CD14-positive monocyte (primary cell): ENCODE data around the gene SETBP1. TPM values are rescaled to one million over a fixed set of nuclear protein-coding genes. Genes with fewer than 3 reads are reported as not detected.

Source experiments
- DNase-seq, 3 donors: peaks; one replicate each; pipeline ENCODE4 v3.0.0-alpha.2; 2011 to 2022
- H2AFZ ChIP-seq: 2 replicates; pipeline ENCODE4 v1.6.0; 2012; ENCODE audit warnings: mild to moderate bottlenecking, low read depth, low read length, inconsistent platforms; ENCODE audit not compliant: insufficient read depth, poor library complexity, severe bottlenecking
- H3K27ac ChIP-seq, 2 donors: 1 replicate in 1 of 2; 2 replicates in 1 of 2; pipeline ENCODE4 v1.5.1; 2012 to 2013; ENCODE audit warnings: low read length in 2 of 2, control low read depth in 1 of 2, inconsistent platforms in 1 of 2, low read depth in 1 of 2, mild to moderate bottlenecking in 1 of 2
- H3K27me3 ChIP-seq, 2 donors: one replicate each; pipeline versions ENCODE4 v1.6.0 to v1.6.1; 2011 to 2013; ENCODE audit warnings: low read length in 2 of 2; ENCODE audit not compliant: control insufficient read depth in 2 of 2, insufficient read depth in 2 of 2
- H3K36me3 ChIP-seq, 2 donors: replicated peaks in 1 of 2; 1 replicate in 1 of 2; 2 replicates in 1 of 2; pipeline versions ENCODE4 v1.5.1 to v1.6.1; 2012 to 2013; ENCODE audit warnings: low read length in 2 of 2, control low read depth in 1 of 2, inconsistent platforms in 1 of 2, mild to moderate bottlenecking in 1 of 2; ENCODE audit not compliant: insufficient read depth in 2 of 2, control insufficient read depth in 1 of 2
- H3K4me1 ChIP-seq, 2 donors: 1 replicate in 1 of 2; 2 replicates in 1 of 2; pipeline versions ENCODE4 v1.5.1 to v1.6.1; 2012 to 2013; ENCODE audit warnings: low read length in 2 of 2, control low read depth in 1 of 2, inconsistent platforms in 1 of 2, mild to moderate bottlenecking in 1 of 2, moderate library complexity in 1 of 2; ENCODE audit not compliant: insufficient read depth in 2 of 2, control insufficient read depth in 1 of 2
- H3K4me2 ChIP-seq: replicated peaks from 2 replicates; pipeline ENCODE3; 2012; ENCODE audit warnings: low read length, moderate library complexity, mild to moderate bottlenecking; ENCODE audit not compliant: poor library complexity, severe bottlenecking; ENCODE audit errors: extremely low read depth
- H3K4me3 ChIP-seq, 3 experiments: fragments of 200-600 bp in 1 of 3; sonication (generic) in 1 of 3; replicated peaks in 1 of 3; 1 replicate in 2 of 3; 2 replicates in 1 of 3; pipeline ENCODE4 v1.5.1; 2011 to 2013; ENCODE audit warnings: low read length in 3 of 3, mild to moderate bottlenecking in 3 of 3, control low read depth in 2 of 3, low read depth in 2 of 3, inconsistent platforms in 1 of 3, moderate library complexity in 1 of 3
- H3K79me2 ChIP-seq: 2 replicates; pipeline ENCODE4 v1.6.0; 2012; ENCODE audit warnings: mild to moderate bottlenecking, control low read depth, inconsistent platforms, low read length, moderate library complexity; ENCODE audit not compliant: insufficient read depth
- H3K9ac ChIP-seq: 2 replicates; pipeline ENCODE4 v1.6.0; 2017; ENCODE audit warnings: low read length, mild to moderate bottlenecking; ENCODE audit not compliant: insufficient read depth, poor library complexity, severe bottlenecking
- H3K9me3 ChIP-seq, 2 donors: replicated peaks in 1 of 2; 1 replicate in 1 of 2; 2 replicates in 1 of 2; pipeline versions ENCODE4 v1.5.1 to v1.6.1; 2012 to 2013; ENCODE audit warnings: low read length in 2 of 2, control low read depth in 1 of 2; ENCODE audit not compliant: control insufficient read depth in 1 of 2, insufficient read depth in 1 of 2
- H4K20me1 ChIP-seq: 2 replicates; pipeline ENCODE4 v1.6.0; 2012; ENCODE audit warnings: mild to moderate bottlenecking, low read length, control low read depth, moderate library complexity; ENCODE audit not compliant: insufficient read depth
- H3K27ac Mint-ChIP-seq, 7 donors: one replicate each; pipeline ENCODE4 v1.8.0; 2020; ENCODE audit warnings: mild to moderate bottlenecking in 7 of 7, mixed read lengths in 7 of 7, moderate library complexity in 6 of 7, inconsistent platforms in 2 of 7
- H3K27me3 Mint-ChIP-seq, 3 donors: one replicate each; pipeline ENCODE4 v1.8.0; 2021 to 2022; ENCODE audit warnings: low read depth in 3 of 3, mild to moderate bottlenecking in 3 of 3, mixed read lengths in 3 of 3, moderate library complexity in 3 of 3, inconsistent platforms in 1 of 3
- H3K36me3 Mint-ChIP-seq, 2 donors: one replicate each; pipeline ENCODE4 v1.8.0; 2020; ENCODE audit warnings: mixed read lengths in 2 of 2, inconsistent platforms in 1 of 2, mild to moderate bottlenecking in 1 of 2
- H3K4me1 Mint-ChIP-seq: one replicate; pipeline ENCODE4 v1.8.0; 2020; ENCODE audit warnings: mild to moderate bottlenecking, mixed read lengths
- H3K4me3 Mint-ChIP-seq, 2 donors: one replicate each; pipeline ENCODE4 v1.8.0; 2020; ENCODE audit warnings: mild to moderate bottlenecking in 2 of 2, mixed read lengths in 2 of 2, moderate library complexity in 1 of 2
- H3K9me3 Mint-ChIP-seq, 7 donors: one replicate each; pipeline ENCODE4 v1.8.0; 2020 to 2022; ENCODE audit warnings: mixed read lengths in 7 of 7, mild to moderate bottlenecking in 6 of 7, moderate library complexity in 6 of 7, inconsistent platforms in 2 of 7
- WGBS: methylation state at CpG from one replicate; pipeline ENCODE4 v1.1.5; 2013; ENCODE audit warnings: missing lambda C conversion rate; ENCODE audit not compliant: insufficient coverage; 5-methylcytosine and 5-hydroxymethylcytosine counted together
- intact Hi-C, 2 donors: fragments of 100-400 bp; cut with micrococcal nuclease; formaldehyde crosslinking; loops; one replicate each; pipeline versions ENCODE4 v1.15.0 to v1.15.1; 2023
- polyA plus RNA-seq, 3 donors: library from polyadenylated mRNA; depleted of rRNA in 1 of 3; unstranded in 2 of 3; stranded (reverse) in 1 of 3; fragments of 300-500 nt in 2 of 3; fragments of >200 nt in 1 of 3; fragmentation: Illumina TruSeq in 2 of 3; gene quantifications; 1 replicate in 2 of 3; 2 replicates in 1 of 3; pipeline ENCODE4 v1.2.3, GENCODE V29; 2012 to 2021
- TF ChIP-seq, protein P1 (sequence below): fragments of 200-600 bp; IDR thresholded peaks from one replicate; pipeline ENCODE4 v1.8.0; 2022; ENCODE audit warnings: antibody characterized with exemption, mild to moderate bottlenecking

The SETBP1 gene
- polyA plus RNA-seq, 3 donors = 0.01 to 1.2 TPM; not detected in 1

DNA sequence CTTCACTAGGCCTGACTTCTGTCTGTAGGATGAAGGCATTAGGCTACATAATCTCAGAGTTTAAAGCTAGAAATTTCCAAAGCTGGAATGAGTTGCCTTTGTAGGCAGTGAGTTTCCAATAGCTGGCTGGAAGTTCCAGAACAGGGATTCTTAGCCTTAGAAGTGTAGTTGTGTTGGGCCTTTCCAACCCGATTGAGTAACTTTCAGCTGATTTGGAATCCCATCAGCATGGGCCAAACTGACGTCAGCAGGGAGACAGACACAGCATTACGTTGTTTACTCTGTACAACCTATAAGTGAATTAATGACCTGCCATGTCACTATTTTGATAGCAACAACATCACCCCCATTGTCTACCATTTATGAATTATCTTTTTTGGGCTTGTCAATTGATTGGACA, 56.9 kb downstream of the SETBP1 start:
- Mint-ChIP-seq H3K27ac (no peak overlapping the region), H3K4me1 (peaks cover 34% of the 10 kb centered on the region), H3K36me3 (peaks cover 0 to 12% of the 10 kb centered on the region in 2 donors), H3K27me3 (peaks cover 92 to 97% (median 95%) of the 10 kb centered on the region in 3 donors), H3K4me3 (peak overlapping the region in 1 of 2 donors; percentile 77), H3K9me3 (peaks cover 0 to 7% (median 1%) of the 10 kb centered on the region in 7 donors)
- Histone ChIP-seq H3K9ac (no peak overlapping the region), H4K20me1 (no peaks in the 10 kb centered on the region), H3K9me3 (peaks cover 0 to 6% of the 10 kb centered on the region in 2 donors), H3K27ac (no peak overlapping the region), H3K4me1 (peaks cover 20 to 30% of the 10 kb centered on the region in 2 donors), H3K27me3 (peaks cover 92 to 94% of the 10 kb centered on the region in 2 donors), H3K4me2 (no peak overlapping the region), H3K79me2 (no peaks in the 10 kb centered on the region), H3K4me3 (no peak overlapping the region), H3K36me3 (no peaks in the 10 kb centered on the region), H2AFZ (no peak overlapping the region)
- TF ChIP-seq, protein P1, sequence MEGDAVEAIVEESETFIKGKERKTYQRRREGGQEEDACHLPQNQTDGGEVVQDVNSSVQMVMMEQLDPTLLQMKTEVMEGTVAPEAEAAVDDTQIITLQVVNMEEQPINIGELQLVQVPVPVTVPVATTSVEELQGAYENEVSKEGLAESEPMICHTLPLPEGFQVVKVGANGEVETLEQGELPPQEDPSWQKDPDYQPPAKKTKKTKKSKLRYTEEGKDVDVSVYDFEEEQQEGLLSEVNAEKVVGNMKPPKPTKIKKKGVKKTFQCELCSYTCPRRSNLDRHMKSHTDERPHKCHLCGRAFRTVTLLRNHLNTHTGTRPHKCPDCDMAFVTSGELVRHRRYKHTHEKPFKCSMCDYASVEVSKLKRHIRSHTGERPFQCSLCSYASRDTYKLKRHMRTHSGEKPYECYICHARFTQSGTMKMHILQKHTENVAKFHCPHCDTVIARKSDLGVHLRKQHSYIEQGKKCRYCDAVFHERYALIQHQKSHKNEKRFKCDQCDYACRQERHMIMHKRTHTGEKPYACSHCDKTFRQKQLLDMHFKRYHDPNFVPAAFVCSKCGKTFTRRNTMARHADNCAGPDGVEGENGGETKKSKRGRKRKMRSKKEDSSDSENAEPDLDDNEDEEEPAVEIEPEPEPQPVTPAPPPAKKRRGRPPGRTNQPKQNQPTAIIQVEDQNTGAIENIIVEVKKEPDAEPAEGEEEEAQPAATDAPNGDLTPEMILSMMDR = no peak
- no CpG with 5 or more reads among the region's 3 CpGs for WGBS
- DNase-seq = no peak
- intact Hi-C loops = no loop called here

DNA sequence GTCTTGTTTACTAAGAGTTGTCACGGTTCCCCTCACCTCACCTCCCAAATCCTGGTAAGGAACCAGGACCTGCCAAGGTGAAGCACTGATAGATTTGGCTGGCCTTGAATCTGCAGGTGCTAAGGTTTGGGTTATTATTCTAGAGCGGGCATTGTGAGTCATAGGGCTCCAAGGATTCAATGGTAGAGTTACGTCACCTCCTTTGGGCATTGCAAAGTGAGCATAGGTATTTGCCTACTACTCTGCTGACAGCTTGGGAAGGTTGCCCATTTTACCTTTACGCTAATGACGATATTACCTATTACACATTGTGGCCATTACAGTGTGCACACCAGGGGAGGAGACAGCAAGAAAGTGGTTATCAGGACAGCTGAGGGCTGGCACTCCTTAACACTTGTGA, 59.3 kb downstream of the SETBP1 start:
- H2AFZ ChIP-seq = no peak overlapping the region
- WGBS = 93% methylated on average over 3 of the region's 5 CpGs
- H3K36me3 ChIP-seq = no peaks in the 10 kb centered on the region
- no peaks in the 10 kb centered on the region for H3K79me2 ChIP-seq
- DNase-seq = no peak
- H4K20me1 ChIP-seq = no peaks in the 10 kb centered on the region
- intact Hi-C loops = no loop called here
- Mint-ChIP-seq H3K4me1 (peaks cover 13% of the 10 kb centered on the region), H3K27ac (no peak overlapping the region), H3K9me3 (peaks cover 0 to 7% (median 0%) of the 10 kb centered on the region in 7 donors), H3K27me3 (peaks cover 94 to 100% (median 98%) of the 10 kb centered on the region in 3 donors), H3K4me3 (peak overlapping the region in 1 of 2 donors; percentile 72), H3K36me3 (peaks cover 0 to 5% of the 10 kb centered on the region in 2 donors)
- H3K9me3 ChIP-seq = peaks cover 0 to 6% of the 10 kb centered on the region in 2 donors
- H3K27me3 ChIP-seq = peaks cover 89 to 100% of the 10 kb centered on the region in 2 donors
- no peak overlapping the region for H3K9ac ChIP-seq
- no peak overlapping the region for H3K4me3 ChIP-seq
- no peak overlapping the region for H3K27ac ChIP-seq
- H3K4me1 ChIP-seq = peaks cover 5 to 8% of the 10 kb centered on the region in 2 donors
- no peak overlapping the region for H3K4me2 ChIP-seq
- TF ChIP-seq, protein P1 = no peak
